Fibroblast of peridontal ligament (primary cell): ENCODE results near the gene LRRC27.

ENCODE experiments used
- DNase-seq: peaks from one replicate; pipeline ENCODE4 v3.0.0-alpha.2; 2010; ENCODE audit errors: extremely low read depth

Gene LRRC27

DNA sequence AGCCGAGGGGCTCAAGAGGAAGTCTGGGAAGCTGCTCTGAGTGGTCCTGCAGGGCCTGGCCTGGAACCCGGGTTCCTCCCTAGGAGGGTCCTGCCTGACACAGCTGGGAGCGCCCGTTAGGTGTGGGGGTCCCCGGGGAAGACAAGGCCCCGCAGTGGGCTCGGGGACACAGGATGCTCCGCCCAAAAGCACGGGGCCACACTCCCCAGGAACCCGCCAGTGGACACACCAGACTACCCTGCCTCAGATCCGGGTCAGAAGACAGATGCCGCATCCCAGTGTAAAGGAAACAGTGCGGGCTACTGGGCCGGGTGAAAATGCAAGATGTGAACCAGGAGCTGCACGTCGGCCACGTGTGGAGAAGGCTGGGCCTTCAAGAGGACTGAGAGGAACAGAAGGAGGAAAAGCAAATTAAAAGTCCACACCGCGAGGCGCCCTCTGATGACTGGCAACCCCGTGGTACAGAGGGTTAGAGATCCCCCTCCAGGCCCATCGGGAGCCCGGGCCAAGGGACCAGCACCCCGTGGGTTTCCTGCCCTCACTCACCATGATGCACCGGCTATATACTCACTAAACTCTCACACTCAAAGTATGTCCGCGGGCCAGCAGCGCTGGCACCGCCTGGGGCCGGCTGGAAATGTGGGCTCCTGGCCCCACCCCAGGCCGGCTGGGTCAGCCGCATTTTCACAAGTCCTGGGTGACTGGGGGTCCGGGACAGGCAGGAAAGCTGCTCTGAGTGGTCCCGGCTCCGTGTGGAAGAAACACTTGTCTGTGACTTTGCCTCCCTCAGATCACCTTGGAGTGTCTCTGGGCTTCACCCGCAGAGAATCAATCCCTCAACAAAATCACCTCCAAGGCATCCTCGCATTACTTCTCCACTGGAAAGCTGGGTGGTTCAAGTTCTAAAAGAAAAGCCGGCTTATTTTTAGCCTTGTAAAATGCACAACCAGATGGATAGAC lies 30.3 kb upstream of the LRRC27 start:
- no peak for DNase-seq

DNA sequence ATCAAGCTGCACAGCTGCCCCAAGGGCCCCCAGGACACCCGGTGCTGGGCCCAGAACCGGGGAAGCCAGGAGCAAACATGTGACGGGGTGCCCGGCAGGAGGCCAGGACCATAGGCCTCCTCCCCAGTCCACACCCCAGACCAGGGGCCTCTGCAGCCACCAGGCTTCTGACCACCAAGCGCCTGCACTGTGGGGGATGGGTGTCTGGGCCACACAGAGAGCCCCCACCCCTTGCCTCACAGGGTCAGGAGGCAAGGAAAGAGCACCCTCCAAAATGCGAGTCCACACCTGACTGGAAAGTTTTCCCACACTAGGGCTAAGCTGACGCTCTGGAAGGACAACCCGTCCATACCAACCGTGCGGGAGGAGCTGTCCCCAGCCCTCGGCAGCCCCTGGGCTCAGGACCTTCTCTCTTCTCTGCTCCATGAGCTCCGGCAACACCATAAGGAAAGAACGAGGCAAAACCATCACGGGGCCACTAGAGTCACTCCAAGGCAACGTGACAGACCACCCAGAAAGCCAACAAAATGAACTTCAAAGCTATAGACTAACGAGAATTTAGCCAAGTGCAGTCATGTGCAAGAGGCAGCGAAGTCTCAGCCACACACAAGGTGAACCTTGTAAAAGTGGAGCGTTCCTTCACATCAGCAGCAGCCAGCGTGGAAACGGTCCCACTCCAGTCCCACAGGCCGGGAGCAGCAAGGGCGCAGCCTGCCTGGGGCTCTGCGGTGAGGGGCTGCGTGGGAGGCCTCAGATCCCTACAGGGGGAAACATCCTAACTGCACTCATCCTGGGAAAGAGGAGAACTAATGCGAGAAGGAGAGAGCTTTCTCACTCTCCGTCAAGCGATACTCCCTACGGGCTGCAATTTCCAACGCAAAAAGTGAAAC lies 29.3 kb upstream of the LRRC27 start:
- peak; percentile 22 for DNase-seq

DNA sequence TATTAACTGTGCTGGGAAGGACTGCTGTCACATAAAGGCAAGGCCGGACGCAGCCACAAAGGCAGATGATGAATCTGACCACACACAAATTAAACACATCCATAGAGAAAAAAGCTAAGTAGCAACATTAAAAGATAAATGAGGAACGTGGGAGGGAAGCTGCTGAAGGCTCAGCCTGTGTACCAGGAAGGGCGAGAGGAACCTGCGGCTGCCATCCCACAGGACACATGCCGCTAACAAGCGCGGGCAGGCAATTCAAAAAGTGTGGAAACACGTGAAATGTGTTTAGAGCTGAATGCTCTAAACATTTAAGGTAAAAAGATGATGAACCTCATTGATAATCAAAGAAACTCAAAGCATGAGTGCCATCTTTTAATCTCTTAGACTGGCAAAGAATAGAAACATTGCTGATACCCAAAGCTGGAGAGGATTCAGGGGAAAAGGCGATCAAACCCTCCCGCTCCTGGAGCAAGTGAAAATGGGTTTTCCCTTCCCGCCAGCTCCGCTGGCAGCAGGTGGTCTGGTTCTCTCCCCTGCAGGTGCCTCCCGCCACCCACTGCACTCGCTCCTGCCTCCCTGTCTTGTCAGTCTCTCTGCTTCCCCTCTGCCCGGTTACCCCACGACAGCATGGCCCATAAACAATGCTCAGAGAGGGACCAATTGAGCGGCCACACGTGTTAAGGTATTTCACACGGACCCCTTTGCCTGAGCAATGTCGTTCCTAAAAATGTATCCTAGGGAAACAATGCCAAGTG lies 28.5 kb upstream of the LRRC27 start:
- no peak for DNase-seq

DNA sequence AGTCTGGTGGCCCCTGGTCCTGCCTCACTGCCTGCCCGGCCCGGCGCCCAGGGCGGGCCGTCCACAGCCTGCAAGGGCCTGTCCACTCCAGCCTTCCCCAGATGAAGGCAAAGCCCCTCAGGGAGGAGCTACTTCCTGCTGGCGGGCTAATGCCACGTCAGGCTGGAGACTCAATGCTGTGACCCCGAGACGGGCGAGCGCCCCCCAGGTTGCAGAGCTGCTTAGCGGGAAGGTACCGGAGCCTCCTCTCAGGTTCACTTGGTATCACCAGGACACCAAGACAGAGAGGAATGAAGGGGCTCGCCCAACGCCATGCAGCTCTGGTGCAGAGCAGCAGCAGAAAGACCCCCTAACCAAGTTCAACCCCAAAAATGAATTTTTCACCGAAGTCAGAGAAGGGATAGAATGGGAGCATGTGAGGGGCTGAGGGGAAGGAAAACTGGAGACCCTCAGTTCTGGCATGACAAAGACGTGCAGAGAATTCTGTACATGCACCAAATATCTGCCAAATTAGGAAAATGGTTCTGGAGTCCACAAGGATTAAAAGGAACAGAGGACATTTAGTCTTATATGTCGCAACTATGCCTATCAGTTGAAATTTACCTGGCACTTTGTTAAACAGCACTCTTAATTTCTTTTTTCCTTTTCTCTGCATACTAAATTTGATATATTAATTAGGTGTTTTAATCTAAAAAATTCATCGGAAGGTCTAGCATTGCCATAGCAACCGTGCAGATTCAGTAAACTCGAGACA lies 27.1 kb upstream of the LRRC27 start:
- DNase-seq = no peak

DNA sequence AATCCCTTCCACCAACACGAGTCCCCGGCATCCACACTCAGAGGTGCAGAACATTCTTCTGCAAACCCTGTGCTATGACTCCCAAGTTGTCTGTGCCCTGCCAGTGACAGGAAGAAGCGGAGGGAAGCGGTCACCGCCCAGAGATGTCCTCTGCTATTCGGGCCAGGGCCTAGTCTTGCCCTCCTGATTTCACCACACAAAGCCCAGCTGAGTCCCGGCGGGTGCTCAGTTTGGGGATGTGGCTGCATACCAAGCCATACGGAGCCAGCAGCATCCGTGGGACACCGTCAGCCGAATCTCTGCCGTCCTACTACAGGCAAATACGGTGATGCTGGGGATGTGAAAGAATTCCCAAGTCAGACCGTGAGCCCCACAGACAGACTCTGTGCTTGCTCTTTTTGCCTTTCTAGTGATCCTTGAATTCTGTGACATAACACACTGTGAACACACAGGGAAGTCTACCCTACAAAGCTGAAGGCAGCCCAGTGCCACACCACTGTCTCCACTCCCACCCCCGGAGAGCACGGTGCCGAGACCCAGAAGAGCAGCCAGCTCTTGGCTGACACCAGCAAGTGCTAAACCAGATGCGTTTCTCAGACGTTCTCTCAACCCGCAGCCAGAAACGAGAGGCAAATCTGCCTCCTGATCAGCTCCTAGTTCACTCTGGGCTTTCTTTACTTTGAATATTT lies 26.2 kb upstream of the LRRC27 start:
- DNase-seq = no peak

DNA sequence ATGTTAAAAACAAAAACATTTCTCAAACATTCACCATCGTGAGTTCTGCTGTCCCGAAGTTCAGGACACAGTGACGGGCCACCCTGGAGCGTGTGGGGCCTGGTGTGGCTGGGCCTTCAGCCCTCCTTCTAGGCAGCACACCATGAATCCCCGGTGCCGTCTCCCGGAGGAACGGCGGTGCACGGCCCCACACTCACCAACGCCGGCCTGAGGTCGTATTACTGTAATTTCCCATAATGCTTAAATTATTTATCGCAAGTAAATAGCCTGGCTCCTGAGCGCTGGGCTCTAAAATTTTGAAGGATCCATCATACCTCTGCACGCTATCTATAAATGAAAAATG lies 25.7 kb upstream of the LRRC27 start:
- DNase-seq = no peak

DNA sequence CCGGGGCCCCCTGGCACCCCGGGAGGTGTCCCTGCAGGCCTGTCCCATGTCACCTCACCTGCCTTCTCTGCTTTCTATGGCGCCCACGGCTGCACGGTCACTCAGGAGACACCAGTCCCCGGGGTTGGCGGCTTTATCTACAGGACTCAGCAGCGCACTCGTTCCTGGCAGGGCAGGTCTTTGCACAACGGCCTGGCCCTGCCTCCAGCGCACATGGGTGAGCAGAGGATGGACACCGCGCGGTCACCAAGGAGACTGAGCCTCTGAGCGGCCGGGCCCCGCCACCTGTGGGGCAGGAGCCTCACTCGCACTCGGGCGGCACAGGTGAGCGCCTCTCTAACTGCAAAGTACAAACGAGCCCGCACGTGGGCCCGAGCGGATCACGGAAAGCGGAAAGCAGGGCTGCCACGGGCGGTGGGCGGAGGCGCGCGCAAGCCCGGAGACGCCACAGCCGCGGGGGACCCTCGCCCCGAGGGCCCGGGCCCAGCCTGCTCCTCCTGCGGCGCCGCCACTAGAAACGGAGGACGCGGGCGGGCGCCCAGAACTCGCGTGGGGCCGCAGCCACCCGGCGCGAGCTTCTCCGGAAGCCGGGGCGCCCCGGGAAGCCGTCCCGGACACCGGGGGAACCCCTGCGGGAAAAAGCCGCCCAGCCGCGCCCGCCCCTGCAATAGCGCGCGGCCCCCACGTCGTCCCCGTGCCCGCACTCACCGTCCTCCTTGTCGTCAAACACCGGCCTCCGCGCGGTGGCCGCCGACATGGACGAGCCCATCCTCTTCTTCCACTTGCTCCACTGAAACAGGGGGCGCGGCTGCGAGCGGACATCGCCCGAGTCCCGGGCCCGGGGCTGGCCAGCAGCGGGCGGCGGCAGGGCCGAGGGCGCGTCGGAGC lies 24.9 kb upstream of the LRRC27 start:
- DNase-seq = no peak

DNA sequence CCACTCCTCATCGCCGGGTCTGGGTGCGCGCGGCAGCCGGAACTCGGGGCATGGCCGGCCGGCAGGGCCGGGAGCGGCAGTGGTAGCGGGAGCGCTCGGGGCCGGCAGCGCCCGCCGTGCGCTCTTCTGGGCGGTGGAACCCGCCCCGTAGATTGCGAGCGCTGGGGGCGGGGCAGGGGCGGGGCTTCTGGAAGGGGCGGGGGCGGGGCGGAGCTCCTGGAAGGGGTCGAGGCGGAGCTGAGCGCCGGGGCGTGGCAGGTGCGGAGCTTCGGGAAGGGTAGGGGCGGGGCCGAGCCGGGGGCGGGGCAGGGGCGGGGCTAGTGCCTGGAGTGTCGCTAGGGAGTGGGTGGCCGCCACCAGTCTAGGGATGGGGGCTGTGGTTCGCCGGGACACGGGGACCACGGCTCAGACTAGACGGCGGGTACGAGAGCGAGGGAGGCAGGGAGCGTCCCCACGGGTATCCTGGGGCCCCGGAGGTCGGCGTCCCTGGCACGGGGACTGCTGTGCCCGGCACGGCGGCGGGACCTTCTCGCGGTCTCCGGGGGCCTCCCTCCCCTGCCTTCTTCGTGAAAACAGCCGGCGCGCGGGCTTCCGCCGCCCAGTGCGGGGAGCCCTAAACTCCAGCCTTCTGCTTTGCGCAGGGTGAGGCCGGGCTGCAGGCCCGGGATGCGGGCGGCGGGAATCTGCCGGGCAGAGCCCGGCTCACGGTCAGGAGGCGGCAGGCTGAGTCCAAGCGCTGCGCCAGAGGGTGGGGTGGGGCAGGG lies 24.0 kb upstream of the LRRC27 start, which contains the start of gene STK32C:
Gene STK32C, minus strand, starts transcription at position 128 of the 764 bp plus-strand sequence. Its CDS starts 117 bp downstream, at position 11.
- peak; percentile 82 for DNase-seq

DNA sequence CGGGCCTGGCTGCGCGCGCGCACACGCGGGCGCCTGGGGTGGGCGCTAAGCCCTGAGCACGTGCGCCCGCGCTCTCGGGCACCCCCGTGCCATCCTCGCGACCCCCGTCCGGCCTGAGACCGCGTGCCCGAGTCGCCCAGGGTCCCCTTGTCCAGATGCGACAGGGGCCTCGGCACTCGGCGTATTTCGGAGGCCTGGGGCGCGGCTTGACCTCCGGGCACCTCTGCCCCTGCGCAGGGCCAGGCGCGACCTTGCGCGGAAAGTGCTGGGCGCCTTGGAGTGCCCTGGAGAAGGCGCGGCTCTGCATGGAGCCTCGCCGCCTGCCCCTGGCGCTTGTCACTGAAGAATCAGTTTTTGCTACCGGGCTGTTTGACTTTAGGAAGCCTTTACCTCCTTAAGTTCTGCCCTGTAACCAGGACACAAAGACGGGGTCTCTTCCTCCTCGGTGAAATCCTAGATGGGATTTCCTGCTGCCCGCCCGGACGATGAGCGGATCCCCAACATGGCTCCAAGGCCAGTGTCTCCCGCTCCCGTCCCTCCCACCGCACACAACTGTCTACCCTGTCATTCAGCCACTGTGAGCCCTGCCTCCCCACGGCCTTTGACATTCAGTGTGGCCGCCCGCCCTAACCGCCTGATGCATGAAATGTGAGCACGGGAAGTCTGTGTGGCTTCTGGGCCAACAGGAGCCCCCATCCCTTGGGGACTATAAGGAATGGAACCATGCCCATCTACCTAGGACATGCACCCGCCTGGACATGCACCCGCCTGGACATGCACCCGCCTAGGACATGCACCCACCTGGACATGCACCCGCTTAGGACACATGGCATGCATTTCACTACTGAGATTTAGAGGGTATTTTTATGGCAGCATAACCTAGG lies 23.2 kb upstream of the LRRC27 start:
- DNase-seq = no peak

DNA sequence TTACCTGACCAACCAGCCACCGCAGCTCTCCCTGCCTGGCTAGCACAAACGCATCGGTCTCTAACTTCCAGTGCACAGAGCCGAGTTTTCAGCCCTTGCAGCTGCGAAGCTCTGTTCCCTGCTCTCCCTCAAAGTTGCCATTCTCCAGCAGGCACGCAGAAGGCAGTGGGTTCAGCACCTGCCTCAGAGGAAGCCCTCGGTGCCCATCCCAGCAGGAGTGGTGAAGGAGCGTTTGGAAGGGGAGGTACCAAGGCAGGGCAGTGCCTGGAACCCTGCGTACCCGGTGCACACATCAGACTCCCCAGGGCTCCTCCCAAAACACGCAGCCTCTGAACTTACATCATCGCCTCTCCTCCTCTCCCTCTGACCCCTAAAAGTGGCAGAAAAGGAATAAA lies 22.5 kb upstream of the LRRC27 start:
- DNase-seq = no peak

DNA sequence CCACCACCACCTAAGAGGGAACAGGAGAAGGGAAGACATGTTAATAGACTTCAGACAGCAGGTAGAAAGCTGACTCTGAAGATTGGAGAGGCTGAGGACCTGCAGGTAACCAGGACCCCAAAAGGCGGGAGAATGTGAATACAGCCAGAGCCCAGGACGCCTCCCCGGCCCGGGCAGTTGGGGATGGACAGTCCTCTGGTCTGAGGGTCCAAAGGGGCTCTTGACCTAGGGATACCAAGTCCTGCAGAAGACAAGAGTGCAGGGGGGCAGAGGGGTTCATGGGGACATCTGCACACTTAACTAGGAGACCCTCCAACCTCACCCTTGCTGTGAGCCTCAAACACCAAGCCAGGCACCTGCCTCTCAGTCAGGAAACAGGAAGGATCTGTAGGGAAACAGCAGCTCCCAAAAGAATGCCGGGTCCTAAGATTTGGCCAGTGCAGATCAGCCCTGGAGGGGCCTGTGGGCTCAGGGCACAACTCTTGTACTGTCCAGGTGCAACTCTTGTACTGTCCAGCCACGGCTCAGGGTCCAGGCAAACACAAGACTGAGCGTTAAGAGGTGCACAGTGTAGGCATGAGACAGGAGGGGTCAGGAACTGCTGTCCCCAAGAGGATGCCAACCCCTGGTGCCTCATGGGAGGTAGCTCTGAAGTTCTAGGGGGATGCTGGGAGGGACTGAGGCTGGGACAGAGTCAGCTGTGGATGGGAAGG lies 22.0 kb upstream of the LRRC27 start:
- DNase-seq = no peak

DNA sequence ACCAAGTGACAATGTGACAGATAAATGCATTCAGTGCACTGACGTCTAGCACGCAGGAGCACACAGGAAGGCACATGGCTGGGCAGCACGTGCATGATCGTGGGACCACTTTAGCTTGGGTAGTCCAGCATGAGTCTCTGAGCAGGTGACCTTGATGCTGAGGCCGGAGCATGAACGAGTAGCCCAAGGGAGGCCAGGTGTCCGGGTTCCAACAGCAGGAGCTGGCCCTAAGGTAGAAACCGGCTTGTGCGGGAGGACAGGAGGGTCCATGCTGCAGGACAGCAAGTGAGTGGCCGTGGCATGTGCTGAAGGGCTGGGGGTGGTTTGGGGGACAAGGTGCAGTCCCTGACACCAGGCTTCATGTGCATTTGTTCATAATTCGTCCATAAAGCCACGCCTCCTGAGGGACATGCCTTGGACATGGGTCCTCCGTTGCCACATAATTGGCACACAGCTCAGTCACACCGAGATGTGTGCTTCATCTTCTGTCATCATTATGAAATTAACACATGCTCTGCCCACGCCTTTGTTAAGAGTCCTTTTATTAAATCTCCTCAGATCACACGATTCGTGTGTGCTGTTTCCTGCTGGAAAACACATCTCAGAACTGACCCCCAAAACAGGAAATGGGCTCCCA lies 21.2 kb upstream of the LRRC27 start:
- DNase-seq = no peak

DNA sequence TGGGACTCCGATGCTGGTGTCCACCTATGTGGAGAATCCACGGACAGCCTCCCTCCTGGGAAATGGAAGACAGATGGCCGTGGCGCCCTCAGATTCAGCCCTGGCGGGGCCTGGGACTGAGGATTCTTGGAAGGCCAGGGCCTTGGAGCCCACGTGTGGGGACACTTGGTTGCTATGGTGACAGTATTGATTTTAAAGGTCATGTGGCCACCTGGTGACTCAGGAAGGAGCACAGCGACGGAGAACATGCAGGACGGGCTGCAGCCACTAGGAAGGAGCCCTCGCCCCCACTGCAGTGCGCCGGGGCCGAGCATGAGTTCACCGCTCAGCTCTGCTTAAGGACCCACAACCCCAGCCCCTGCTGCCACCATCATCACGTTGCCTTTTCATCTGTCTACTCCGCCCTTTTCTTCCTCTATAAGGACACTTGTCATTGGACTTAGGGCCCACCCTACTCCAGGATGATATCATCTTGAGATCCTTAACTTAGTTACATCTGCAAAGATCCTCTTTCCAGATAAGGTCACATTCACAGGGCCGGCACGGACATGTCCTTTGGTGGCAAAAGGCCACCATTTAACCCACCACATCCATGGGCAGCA lies 20.6 kb upstream of the LRRC27 start:
- DNase-seq = no peak

DNA sequence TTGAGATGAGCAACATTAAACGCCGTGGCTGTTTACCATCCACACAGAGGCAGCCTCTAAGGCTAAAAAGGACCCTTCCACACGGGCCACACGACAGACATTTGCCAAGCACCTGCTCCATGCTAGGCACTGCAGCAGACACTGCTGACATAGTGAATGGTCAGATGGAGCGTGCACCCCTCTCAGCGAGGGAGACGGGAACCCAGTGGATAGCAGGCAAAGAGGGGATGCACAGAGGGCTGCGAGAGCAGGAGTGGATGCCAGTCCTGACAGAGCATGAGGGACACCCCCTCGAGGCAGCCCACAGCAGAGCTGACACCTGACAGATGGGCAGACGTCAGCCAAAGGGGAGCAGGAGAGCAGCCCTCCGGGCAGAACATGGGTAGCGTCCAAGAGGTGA lies 18.7 kb upstream of the LRRC27 start:
- DNase-seq = no peak

DNA sequence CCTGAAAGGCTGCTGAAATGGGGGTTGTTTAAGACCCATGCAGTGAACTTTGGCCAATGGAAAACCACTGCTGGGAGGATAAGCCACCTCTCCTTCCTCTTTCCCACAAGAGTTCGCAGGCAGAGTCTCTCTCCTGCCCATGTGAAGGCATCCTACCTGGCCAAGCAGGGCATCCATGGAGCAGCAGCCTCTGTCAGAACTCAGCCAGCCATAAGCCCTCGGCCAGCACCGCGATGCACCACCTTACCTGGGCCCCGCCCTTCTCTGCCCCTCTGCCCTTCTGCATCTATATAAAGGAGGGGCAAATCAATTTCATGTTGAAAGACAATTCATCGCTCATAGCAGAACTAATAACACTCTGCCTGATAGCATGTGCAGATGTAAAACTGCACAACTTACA lies 18.1 kb upstream of the LRRC27 start:
- DNase-seq = no peak

DNA sequence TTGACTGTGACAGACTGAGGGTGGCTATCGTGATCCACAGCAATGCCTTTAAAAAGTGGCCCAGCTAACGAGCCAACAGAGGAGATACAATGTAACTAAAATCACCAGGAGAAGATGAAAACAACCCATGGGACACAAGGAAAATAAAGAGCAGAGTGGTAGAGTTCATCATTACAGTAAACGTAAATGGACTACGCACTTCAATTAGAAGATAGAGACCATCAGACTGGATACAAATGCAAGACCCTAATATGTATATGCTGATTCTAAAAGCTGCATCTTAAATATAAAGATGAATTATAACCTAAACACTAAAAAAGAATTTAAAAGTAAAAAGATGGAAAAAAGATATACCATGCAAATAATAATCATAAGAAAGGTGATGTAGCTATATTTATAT lies 17.7 kb upstream of the LRRC27 start:
- DNase-seq = no peak
